HepG2 (cell line): ENCODE measurements around the gene CALCB. TPM values are rescaled to one million over a fixed set of nuclear protein-coding genes. Genes with fewer than 3 reads are reported as not detected.

Source experiments
- ATAC-seq: fragments of 200-7000 bp; cut with Tn5 transposase; 3 replicates; pipeline ENCODE4 v1.9.1; 2020; ENCODE audit warnings: mild to moderate bottlenecking, moderate library complexity
- BruUV-seq: library from RNA; stranded (reverse); fragments of 400-500 nt; replicated peaks from 2 replicates; lab custom pipeline; 2021; lab: Mats Ljungman, UMichigan
- CTCF ChIA-PET: fragments of 300-600 bp; formaldehyde crosslinking; extraction: SDS; loops from one replicate; lab custom pipeline; 2021; ENCODE audit warnings: low total read pairs, inconsistent platforms, low intra/inter-chr PET ratio; lab: Yijun Ruan, JAX
- POLR2A ChIA-PET: fragments of 350-600 bp; sonication (Branson Sonifier 250); formaldehyde crosslinking; loops from one replicate; lab custom pipeline; 2020; ENCODE audit warnings: antibody characterized with exemption, inconsistent platforms; lab: Yijun Ruan, JAX
- DNase-seq: peaks from one replicate; pipeline ENCODE4 v3.0.0-alpha.2; 2015; ENCODE audit warnings: low spot score
- FAIRE-seq: peaks from 3 replicates; lab custom pipeline; 2011; peaks lifted over from hg19 to GRCh38; lab: Jason Lieb, UNC
- H2AFZ ChIP-seq: one replicate; pipeline ENCODE4 v1.6.1; 2011; ENCODE audit warnings: low read length, inconsistent platforms
- H3K27ac ChIP-seq: fragments of 300-600 bp; 3 replicates; pipeline ENCODE4 v1.8.0; 2011; ENCODE audit warnings: mixed run types, mild to moderate bottlenecking, mixed read lengths, low read length, inconsistent platforms; ENCODE audit not compliant: insufficient read depth; ENCODE audit errors: extremely low read length
- H3K27me3 ChIP-seq, 2 experiments: fragments of 200-600 bp in 1 of 2; 2 replicates in 1 of 2; 3 replicates in 1 of 2; pipeline versions ENCODE4 v1.6.0 to v1.8.0; 2011; ENCODE audit warnings: low read length in 2 of 2, mild to moderate bottlenecking in 2 of 2, moderate library complexity in 2 of 2, inconsistent platforms in 1 of 2; ENCODE audit not compliant: insufficient read depth in 2 of 2, control insufficient read depth in 1 of 2
- H3K36me3 ChIP-seq, 2 experiments: fragments of 200-600 bp in 1 of 2; replicated peaks in 1 of 2; 2 replicates in 1 of 2; 3 replicates in 1 of 2; pipeline versions ENCODE4 v1.5.1 to v1.8.0; 2011; ENCODE audit warnings: low read length in 2 of 2, inconsistent platforms in 1 of 2; ENCODE audit not compliant: insufficient read depth in 2 of 2, control insufficient read depth in 1 of 2
- H3K4me1 ChIP-seq: 2 replicates; pipeline ENCODE4 v1.5.1; 2012; ENCODE audit warnings: low read length, inconsistent platforms; ENCODE audit not compliant: insufficient read depth
- H3K4me2 ChIP-seq: 2 replicates; pipeline ENCODE4 v1.6.0; 2011; ENCODE audit warnings: low read depth, low read length, inconsistent platforms
- H3K4me3 ChIP-seq, 3 experiments: fragments of 200-600 bp in 1 of 3; sonication (generic), shearing (Covaris generic) in 1 of 3; replicated peaks in 1 of 3; 2 replicates each; pipeline ENCODE4 v1.5.1; 2011 to 2016; ENCODE audit warnings: low read length in 3 of 3, inconsistent platforms in 2 of 3, low read depth in 2 of 3, mild to moderate bottlenecking in 2 of 3, control low read depth in 1 of 3, mixed read lengths in 1 of 3; ENCODE audit not compliant: insufficient read depth in 1 of 3
- H3K79me2 ChIP-seq: one replicate; pipeline ENCODE4 v1.6.1; 2011; ENCODE audit warnings: low read length, inconsistent platforms; ENCODE audit not compliant: insufficient read depth
- H3K9ac ChIP-seq: 2 replicates; pipeline ENCODE4 v1.6.0; 2011; ENCODE audit warnings: mild to moderate bottlenecking, low read depth, low read length, inconsistent platforms; ENCODE audit not compliant: insufficient read depth
- H3K9me3 ChIP-seq: 2 replicates; pipeline ENCODE4 v1.5.1; 2012; ENCODE audit warnings: mild to moderate bottlenecking, low read length
- H4K20me1 ChIP-seq: 2 replicates; pipeline ENCODE4 v1.6.0; 2011; ENCODE audit warnings: inconsistent platforms, mild to moderate bottlenecking, low read length, moderate library complexity; ENCODE audit not compliant: insufficient read depth
- CHD2 ChIP-seq: IDR thresholded peaks from 2 replicates; pipeline ENCODE4 v1.6.1; 2011; ENCODE audit warnings: low read depth, low read length, improper control_type of control experiment
- ISL2 ChIP-seq: sonication (generic); formaldehyde crosslinking; IDR thresholded peaks from 2 replicates; pipeline ENCODE4 v1.5.0; 2020; ENCODE audit warnings: missing genetic modification reagents
- MED8 ChIP-seq: sonication (generic); formaldehyde crosslinking; IDR thresholded peaks from 2 replicates; pipeline ENCODE4 v1.8.1; 2023; ENCODE audit warnings: mild to moderate bottlenecking, missing genetic modification reagents; ENCODE audit not compliant: insufficient replicate concordance
- MIER2 ChIP-seq: IDR thresholded peaks from 2 replicates; pipeline ENCODE4 v1.6.1; 2016; ENCODE audit warnings: missing biosample characterization, missing genetic modification reagents
- SATB2 ChIP-seq: sonication (generic); formaldehyde crosslinking; IDR thresholded peaks from 2 replicates; pipeline ENCODE4 v1.5.0; 2020; ENCODE audit warnings: missing genetic modification reagents
- ZNF431 ChIP-seq: sonication (generic); formaldehyde crosslinking; IDR thresholded peaks from 2 replicates; pipeline ENCODE4 v1.9.0; 2022; ENCODE audit warnings: missing genetic modification reagents, low read depth, mild to moderate bottlenecking, borderline replicate concordance
- ZNF792 ChIP-seq: IDR thresholded peaks from 2 replicates; pipeline ENCODE4 v1.6.1; 2016
- ZNF891 ChIP-seq: sonication (generic); formaldehyde crosslinking; IDR thresholded peaks from 2 replicates; pipeline ENCODE4 v1.5.0; 2020; ENCODE audit warnings: mild to moderate bottlenecking, missing genetic modification reagents
- WGBS: methylation state at CpG from one replicate; pipeline ENCODE4 v1.1.6; 2017; ENCODE audit warnings: low lambda C conversion rate; 5-methylcytosine and 5-hydroxymethylcytosine counted together
- in situ Hi-C: cut with HindIII; loops from 2 replicates; pipeline ENCODE4 v1.10.0; 2017; ENCODE audit warnings: low pct_unique_long_range_greater_than_20kb; ENCODE audit not compliant: extremely low pct_ligation_motif_present
- intact Hi-C: fragments of 100-400 bp; cut with micrococcal nuclease; formaldehyde crosslinking; loops from one replicate; pipeline ENCODE4 v1.10.0; 2022; ENCODE audit not compliant: unreplicated experiment
- polyA plus RNA-seq, 8 experiments: library from polyadenylated mRNA; depleted of rRNA in 3 of 8; stranded (reverse) in 7 of 8; unstranded in 1 of 8; fragments of >200 nt; fragmentation: Illumina TruSeq in 4 of 8; extraction: Trizol in 4 of 8; gene quantifications; 2 replicates each; pipeline versions ENCODE4 v1.2.1 to v1.2.3, GENCODE V29; 2011 to 2016; ENCODE audit warnings: low read depth in 4 of 8, missing spikeins in 1 of 8, mixed read lengths in 1 of 8; ENCODE audit not compliant: insufficient read depth in 1 of 8
- total RNA-seq, 5 experiments: library from RNA; depleted of rRNA; stranded (reverse); fragments of >200 nt; fragmentation: Illumina TruSeq; extraction: Trizol; gene quantifications; 2 replicates each; pipeline ENCODE4 v1.2.3, GENCODE V29; 2016; ENCODE audit warnings: low read depth in 1 of 5
- TF ChIP-seq, protein P1 (sequence below): sonication (generic); formaldehyde crosslinking; IDR thresholded peaks from 2 replicates; pipeline ENCODE4 v1.5.0; 2020; ENCODE audit warnings: missing genetic modification reagents
- TF ChIP-seq, protein P2 (sequence below): sonication (generic); formaldehyde crosslinking; conservative IDR thresholded peaks from 2 replicates; pipeline ENCODE4 v1.8.0; 2022; ENCODE audit warnings: low read depth, missing genetic modification reagents
- TF ChIP-seq, protein P3 (sequence below): sonication (generic); formaldehyde crosslinking; IDR thresholded peaks from 2 replicates; pipeline ENCODE4 v1.9.0; 2021; ENCODE audit warnings: missing genetic modification reagents, borderline replicate concordance
- TF ChIP-seq, protein P4 (sequence below): sonication (generic); formaldehyde crosslinking; IDR thresholded peaks from 2 replicates; pipeline ENCODE4 v1.8.1; 2023; ENCODE audit warnings: mild to moderate bottlenecking, missing genetic modification reagents
- TF ChIP-seq, protein P5 (sequence below): sonication (generic); formaldehyde crosslinking; IDR thresholded peaks from 2 replicates; pipeline ENCODE4 v1.8.0; 2022; ENCODE audit warnings: missing genetic modification reagents, low read depth, mild to moderate bottlenecking, borderline replicate concordance
- TF ChIP-seq, protein P6 (sequence below), 2 experiments: sonication (generic) in 1 of 2; formaldehyde crosslinking in 1 of 2; IDR thresholded peaks; 2 replicates each; pipeline versions ENCODE4 v1.4.0 to v1.6.1; 2018 to 2020; ENCODE audit warnings: missing genetic modification reagents in 2 of 2, borderline replicate concordance in 1 of 2, low read depth in 1 of 2, mild to moderate bottlenecking in 1 of 2, missing biosample characterization in 1 of 2

CALCB gene
- total and polyA plus RNA-seq, 2 of the 13 experiments (the other 11 are each of a cell fraction or from before 2014, with no cell fraction given): not detected

DNA sequence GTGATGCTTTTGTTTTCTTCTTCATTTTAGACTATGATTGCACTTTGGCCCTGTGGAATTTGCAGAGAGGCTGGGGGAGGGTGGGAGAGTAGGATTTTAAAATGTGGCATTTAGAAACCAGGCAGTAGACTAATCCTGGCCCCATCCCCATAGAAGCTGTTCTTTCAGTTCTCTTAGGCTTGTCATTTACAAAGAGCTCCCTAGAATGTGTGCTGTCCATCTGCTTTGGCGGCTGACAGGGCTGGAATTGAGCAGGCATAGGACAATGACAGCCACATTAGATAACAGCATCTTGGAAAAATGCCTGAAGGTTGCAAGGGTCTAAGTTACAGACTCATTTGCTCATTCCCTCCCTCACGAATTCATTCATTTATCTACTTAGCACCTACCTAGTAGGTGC, 51.1 kb downstream of the CALCB start:
- H3K4me2 ChIP-seq: no peak overlapping the region
- TF ChIP-seq, protein P1, sequence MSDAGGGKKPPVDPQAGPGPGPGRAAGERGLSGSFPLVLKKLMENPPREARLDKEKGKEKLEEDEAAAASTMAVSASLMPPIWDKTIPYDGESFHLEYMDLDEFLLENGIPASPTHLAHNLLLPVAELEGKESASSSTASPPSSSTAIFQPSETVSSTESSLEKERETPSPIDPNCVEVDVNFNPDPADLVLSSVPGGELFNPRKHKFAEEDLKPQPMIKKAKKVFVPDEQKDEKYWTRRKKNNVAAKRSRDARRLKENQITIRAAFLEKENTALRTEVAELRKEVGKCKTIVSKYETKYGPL (CRISPR knock-in tag): no peak
- TF ChIP-seq, protein P2, sequence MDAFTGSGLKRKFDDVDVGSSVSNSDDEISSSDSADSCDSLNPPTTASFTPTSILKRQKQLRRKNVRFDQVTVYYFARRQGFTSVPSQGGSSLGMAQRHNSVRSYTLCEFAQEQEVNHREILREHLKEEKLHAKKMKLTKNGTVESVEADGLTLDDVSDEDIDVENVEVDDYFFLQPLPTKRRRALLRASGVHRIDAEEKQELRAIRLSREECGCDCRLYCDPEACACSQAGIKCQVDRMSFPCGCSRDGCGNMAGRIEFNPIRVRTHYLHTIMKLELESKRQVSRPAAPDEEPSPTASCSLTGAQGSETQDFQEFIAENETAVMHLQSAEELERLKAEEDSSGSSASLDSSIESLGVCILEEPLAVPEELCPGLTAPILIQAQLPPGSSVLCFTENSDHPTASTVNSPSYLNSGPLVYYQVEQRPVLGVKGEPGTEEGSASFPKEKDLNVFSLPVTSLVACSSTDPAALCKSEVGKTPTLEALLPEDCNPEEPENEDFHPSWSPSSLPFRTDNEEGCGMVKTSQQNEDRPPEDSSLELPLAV (CRISPR knock-in tag): no peak
- TF ChIP-seq SATB2 (no peak), CHD2 (no peak), ZNF431 (CRISPR knock-in tag) (no peak), ZNF792 (CRISPR knock-in tag) (no peak), MIER2 (no peak), ISL2 (CRISPR knock-in tag) (no peak), MED8 (CRISPR knock-in tag) (no peak), ZNF891 (CRISPR knock-in tag) (no peak)
- TF ChIP-seq, protein P3, sequence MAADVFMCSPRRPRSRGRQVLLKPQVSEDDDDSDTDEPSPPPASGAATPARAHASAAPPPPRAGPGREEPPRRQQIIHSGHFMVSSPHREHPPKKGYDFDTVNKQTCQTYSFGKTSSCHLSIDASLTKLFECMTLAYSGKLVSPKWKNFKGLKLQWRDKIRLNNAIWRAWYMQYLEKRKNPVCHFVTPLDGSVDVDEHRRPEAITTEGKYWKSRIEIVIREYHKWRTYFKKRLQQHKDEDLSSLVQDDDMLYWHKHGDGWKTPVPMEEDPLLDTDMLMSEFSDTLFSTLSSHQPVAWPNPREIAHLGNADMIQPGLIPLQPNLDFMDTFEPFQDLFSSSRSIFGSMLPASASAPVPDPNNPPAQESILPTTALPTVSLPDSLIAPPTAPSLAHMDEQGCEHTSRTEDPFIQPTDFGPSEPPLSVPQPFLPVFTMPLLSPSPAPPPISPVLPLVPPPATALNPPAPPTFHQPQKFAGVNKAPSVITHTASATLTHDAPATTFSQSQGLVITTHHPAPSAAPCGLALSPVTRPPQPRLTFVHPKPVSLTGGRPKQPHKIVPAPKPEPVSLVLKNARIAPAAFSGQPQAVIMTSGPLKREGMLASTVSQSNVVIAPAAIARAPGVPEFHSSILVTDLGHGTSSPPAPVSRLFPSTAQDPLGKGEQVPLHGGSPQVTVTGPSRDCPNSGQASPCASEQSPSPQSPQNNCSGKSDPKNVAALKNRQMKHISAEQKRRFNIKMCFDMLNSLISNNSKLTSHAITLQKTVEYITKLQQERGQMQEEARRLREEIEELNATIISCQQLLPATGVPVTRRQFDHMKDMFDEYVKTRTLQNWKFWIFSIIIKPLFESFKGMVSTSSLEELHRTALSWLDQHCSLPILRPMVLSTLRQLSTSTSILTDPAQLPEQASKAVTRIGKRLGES (CRISPR knock-in tag): no peak
- TF ChIP-seq, protein P4, sequence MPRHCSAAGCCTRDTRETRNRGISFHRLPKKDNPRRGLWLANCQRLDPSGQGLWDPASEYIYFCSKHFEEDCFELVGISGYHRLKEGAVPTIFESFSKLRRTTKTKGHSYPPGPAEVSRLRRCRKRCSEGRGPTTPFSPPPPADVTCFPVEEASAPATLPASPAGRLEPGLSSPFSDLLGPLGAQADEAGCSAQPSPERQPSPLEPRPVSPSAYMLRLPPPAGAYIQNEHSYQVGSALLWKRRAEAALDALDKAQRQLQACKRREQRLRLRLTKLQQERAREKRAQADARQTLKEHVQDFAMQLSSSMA: no peak
- TF ChIP-seq, protein P5, sequence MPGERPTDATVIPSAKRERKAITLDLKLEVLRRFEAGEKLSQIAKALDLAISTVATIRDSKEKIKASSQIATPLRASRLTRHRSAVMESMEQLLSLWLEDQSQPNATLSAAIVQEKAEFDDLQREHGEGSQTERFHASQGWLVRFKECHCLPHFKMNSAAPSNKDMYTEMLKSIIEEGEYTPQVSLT (CRISPR knock-in tag): no peak
- TF ChIP-seq, protein P6, sequence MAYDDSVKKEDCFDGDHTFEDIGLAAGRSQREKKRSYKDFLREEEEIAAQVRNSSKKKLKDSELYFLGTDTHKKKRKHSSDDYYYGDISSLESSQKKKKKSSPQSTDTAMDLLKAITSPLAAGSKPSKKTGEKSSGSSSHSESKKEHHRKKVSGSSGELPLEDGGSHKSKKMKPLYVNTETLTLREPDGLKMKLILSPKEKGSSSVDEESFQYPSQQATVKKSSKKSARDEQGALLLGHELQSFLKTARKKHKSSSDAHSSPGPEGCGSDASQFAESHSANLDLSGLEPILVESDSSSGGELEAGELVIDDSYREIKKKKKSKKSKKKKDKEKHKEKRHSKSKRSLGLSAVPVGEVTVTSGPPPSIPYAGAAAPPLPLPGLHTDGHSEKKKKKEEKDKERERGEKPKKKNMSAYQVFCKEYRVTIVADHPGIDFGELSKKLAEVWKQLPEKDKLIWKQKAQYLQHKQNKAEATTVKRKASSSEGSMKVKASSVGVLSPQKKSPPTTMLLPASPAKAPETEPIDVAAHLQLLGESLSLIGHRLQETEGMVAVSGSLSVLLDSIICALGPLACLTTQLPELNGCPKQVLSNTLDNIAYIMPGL (CRISPR knock-in tag; IDR thresholded peaks at IDR 0.05; ENCODE audit: borderline replicate concordance in 1 of 2, low read depth in 1 of 2): no peak
- FAIRE-seq: no peak
- BruUV-seq: no TSS peak
- no peak overlapping the region for H3K27ac ChIP-seq
- H3K9ac ChIP-seq: no peak overlapping the region
- POLR2A ChIA-PET: no interaction called here
- DNase-seq: no peak
- no peaks in the 10 kb centered on the region for H3K36me3 ChIP-seq
- peaks cover 1 to 4% of the 10 kb centered on the region in 2 experiments; a peak in 1 of 5 replicates for H3K27me3 ChIP-seq
- no peak overlapping the region for H3K4me3 ChIP-seq
- CTCF ChIA-PET: no interaction called here
- in situ Hi-C loops (no loop called here), intact Hi-C loops (no loop called here)
- H4K20me1 ChIP-seq: no peaks in the 10 kb centered on the region
- no peak for ATAC-seq
- no peaks in the 10 kb centered on the region for H3K79me2 ChIP-seq
- no peaks in the 10 kb centered on the region for H3K9me3 ChIP-seq
- no peak overlapping the region for H2AFZ ChIP-seq
- WGBS: 3% methylated on average over 2 of the region's 2 CpGs
- no peaks in the 10 kb centered on the region for H3K4me1 ChIP-seq
